GM12864 (cell line): ENCODE results near the gene XIST.
"Not testable (repeated sequence)": the region's sequence is repeated elsewhere in the genome, so short reads cannot be mapped to it uniquely, and the experiment has no call there.

ENCODE experiments used
- DNase-seq: peaks from one replicate; pipeline ENCODE4 v3.0.0-alpha.2; 2011; ENCODE audit warnings: low read depth
- H3K4me3 ChIP-seq: 2 replicates; pipeline ENCODE4 v1.5.1; 2011; ENCODE audit warnings: mild to moderate bottlenecking, low read depth, low read length, control low read depth
- CTCF ChIP-seq: IDR thresholded peaks from 2 replicates; pipeline ENCODE4 v1.5.1; 2011; ENCODE audit warnings: low read depth, mild to moderate bottlenecking, moderate library complexity, low read length, control low read depth, inconsistent platforms; ENCODE audit errors: missing control alignments

Gene XIST

GRCh38 chrX:73852467-73852866 lies at the start of gene XIST:
Gene XIST (minus strand): TSS chrX:73852714.
- H3K4me3 ChIP-seq, result no peak within 1 kb of the TSS
- no peak for DNase-seq
- no peak for TF ChIP-seq CTCF

GRCh38 chrX:73898315-73898714 lies 45.8 kb upstream of the XIST start:
- not testable (repeated sequence) for DNase-seq, H3K4me3 ChIP-seq

GRCh38 chrX:73892515-73893090 lies 40.1 kb upstream of the XIST start:
- DNase-seq, H3K4me3 ChIP-seq: not testable (repeated sequence)

GRCh38 chrX:73882260-73882659 lies 29.7 kb upstream of the XIST start:
- not testable (repeated sequence) for DNase-seq, H3K4me3 ChIP-seq

- no peak for TF ChIP-seq CTCF
- no peak for DNase-seq
- no peak overlapping the region for H3K4me3 ChIP-seq
Observed at GRCh38 chrX:73877687-73878086, 25.2 kb upstream of the XIST start.

GRCh38 chrX:73876911-73877310 lies 24.4 kb upstream of the XIST start:
- DNase-seq, result no peak
- no peak for TF ChIP-seq CTCF

GRCh38 chrX:73868916-73869315 lies 16.4 kb upstream of the XIST start:
- DNase-seq, result no peak
- TF ChIP-seq CTCF, result no peak
- H3K4me3 ChIP-seq, result no peak overlapping the region

More at GRCh38 chrX:73876911-73877310, 24.4 kb upstream of the XIST start:
- H3K4me3 ChIP-seq, result no peak overlapping the region

- no peak for TF ChIP-seq CTCF
Observed at GRCh38 chrX:73867144-73867543, 14.6 kb upstream of the XIST start.

GRCh38 chrX:73863852-73864251 lies 11.3 kb upstream of the XIST start:
- TF ChIP-seq CTCF, result no peak
- H3K4me3 ChIP-seq, result no peak overlapping the region
- DNase-seq, result no peak

More at GRCh38 chrX:73867144-73867543, 14.6 kb upstream of the XIST start:
- DNase-seq, result no peak
- H3K4me3 ChIP-seq, result no peak overlapping the region
